Raji (cell line): ENCODE results near the gene PRDM16.

ENCODE experiments used
- POLR2A ChIP-seq: IDR thresholded peaks from 2 replicates; pipeline ENCODE4 v1.6.1; 2011; ENCODE audit warnings: low read depth, low read length, control low read depth; ENCODE audit not compliant: insufficient read depth

PRDM16 gene

DNA sequence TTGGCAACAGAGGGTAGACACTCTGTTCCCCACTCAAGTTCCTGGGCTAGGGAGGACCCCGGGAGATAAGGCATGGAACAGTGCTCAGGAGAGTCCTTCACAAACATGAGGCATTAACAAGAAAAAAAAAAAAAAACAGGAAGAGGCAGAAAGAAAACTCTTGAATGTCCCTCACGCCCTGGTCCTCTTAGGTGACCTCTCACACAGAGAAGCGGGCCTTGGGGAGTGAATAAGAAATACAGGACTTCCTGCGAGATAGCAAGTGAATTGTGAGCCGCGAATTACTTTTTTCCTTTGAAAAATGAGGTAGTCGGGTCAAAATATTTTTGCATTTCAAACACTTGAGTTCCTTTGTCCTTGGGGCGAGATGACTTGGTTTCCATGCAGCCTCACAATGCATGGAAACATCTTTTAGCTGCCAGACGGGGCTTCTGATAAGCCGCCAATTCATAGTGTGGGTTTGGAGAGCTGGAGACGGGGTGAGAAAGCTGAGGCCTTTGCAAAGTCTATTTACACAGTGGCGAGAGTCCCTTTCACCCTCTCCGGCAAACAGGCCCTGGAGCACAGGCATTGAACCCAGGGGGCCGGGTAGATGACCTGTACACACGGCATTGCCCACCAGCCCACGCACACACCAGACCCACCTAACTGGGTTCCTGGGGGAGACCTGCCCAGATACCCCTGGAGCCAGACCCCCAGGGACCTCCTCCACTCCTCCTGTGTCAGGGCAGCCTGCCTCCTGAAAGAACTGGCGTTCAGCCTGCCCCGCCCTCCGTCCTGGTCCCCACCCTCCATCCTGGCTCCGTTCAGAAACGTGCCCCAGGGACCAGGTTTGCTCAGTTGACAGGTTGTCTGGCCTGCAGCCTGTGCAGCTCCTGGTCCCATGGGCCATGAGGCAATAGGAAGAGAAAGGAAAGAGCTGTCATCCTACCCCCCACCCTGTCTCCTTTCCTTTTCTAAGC, 192.3 kb downstream of the PRDM16 start:
- no peak for TF ChIP-seq POLR2A

- TF ChIP-seq POLR2A: no peak
Observed at GRCh38 chr1:3261969-3262579, 193.1 kb downstream of the PRDM16 start.

DNA sequence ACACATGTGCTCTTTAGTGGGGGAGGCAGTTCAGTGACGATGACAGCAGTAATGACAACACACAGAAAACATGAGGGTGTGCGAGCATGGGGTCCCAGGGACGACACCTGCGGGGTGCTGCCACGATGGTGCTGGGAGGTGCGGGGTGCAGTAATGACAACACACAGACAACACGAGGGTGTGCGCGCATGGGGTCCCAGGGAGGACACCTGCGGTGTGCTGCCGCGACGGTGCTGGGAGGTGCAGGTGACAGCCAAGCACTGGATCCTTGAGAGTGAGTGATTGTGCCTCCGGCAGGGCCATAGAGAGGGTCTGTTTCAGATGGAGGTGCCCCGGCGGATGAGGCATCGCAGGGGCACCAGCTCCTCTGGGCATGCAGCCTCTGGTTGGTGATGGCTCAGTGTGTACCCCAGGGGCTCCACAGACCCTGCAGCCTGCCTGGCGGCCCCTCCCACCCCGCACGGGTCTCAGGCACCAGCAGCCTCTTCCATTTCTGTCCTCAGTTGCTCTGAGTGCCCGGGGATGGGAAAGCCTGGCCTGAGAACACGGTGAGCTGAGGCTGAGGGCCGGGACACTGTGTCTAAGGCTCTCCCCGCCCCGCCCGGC, 193.8 kb downstream of the PRDM16 start:
- TF ChIP-seq POLR2A: no peak

DNA sequence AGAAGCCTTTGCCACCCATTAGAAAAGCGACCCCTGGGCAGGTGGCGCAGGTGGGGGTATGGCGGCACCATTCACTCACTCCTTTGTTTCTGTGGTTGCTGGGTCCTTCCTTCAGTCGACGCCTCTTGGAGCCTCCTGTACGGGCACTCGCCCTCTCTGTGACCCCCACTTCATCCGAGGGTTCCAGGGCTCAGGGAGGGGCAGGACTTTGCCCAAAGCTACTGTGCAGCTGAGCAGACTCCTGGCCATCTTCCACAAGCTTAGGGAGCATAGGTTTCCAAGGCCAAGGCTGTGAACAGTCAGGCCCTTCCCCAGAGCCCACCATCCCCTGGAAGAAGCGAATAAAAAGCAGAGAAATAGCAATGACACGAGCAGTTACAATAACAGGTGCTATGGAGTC, 194.8 kb downstream of the PRDM16 start:
- TF ChIP-seq POLR2A: no peak

DNA sequence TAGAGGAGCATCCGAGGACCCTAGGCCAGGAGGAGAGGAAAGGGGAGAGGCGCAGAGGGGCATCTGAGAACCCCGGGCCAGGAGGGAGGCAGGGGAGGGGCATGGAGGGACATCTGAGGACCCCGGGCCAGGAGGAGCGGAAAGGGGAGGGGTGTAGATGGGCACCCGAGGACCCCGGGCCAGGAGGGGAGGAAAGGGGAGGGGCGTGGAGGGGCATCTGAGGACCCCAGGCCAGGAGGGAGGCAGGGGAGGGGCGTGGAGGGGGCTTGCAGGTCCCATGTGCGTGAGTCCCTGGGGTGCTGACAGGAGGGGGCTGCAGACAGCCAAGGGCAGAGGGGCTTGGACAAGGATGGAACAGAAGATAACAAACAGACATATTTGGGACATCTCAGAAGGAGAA, 195.5 kb downstream of the PRDM16 start:
- no peak for TF ChIP-seq POLR2A

GRCh38 chr1:3265835-3266805, 197.1 kb downstream of the PRDM16 start:
- no peak for TF ChIP-seq POLR2A

GRCh38 chr1:3266870-3267549, 198.0 kb downstream of the PRDM16 start:
- TF ChIP-seq POLR2A: no peak

DNA sequence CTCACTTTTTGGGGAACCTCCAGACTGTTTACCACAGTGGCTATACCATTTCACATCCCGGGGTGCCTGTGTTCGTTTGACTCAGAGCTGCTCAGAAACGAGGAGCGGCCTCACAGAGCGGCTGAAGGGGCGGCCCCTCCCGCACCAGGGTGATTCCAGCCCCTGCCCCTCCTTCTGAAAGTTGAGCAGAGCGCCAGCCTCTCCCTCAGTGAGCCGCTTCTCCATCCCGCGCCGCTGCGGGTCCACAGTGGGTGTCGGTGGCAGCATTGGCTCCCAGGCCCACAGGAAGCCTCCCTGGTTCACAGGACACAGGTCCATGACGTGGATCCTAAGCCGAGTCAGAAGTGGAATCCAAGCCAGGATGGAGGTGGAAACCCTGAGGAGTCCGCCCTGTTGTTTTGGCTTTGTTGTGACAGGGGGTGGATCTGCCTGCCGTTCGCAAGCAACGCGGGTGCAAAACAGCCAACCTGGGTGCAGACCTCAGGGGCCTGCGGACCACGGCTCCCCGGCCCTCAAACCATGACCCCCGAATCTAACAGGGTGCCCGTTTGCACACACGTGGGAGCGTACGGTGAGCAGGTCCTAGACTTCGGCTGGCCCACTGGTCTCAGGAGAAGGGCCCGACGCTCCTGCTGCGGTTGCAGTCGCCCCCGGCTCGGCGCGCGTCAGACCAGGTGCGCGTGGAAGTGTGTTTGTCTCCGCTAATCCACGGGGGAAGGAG, 198.7 kb downstream of the PRDM16 start:
- TF ChIP-seq POLR2A: no peak

- no peak for TF ChIP-seq POLR2A
Observed at GRCh38 chr1:3268281-3268680, 199.3 kb downstream of the PRDM16 start.

DNA sequence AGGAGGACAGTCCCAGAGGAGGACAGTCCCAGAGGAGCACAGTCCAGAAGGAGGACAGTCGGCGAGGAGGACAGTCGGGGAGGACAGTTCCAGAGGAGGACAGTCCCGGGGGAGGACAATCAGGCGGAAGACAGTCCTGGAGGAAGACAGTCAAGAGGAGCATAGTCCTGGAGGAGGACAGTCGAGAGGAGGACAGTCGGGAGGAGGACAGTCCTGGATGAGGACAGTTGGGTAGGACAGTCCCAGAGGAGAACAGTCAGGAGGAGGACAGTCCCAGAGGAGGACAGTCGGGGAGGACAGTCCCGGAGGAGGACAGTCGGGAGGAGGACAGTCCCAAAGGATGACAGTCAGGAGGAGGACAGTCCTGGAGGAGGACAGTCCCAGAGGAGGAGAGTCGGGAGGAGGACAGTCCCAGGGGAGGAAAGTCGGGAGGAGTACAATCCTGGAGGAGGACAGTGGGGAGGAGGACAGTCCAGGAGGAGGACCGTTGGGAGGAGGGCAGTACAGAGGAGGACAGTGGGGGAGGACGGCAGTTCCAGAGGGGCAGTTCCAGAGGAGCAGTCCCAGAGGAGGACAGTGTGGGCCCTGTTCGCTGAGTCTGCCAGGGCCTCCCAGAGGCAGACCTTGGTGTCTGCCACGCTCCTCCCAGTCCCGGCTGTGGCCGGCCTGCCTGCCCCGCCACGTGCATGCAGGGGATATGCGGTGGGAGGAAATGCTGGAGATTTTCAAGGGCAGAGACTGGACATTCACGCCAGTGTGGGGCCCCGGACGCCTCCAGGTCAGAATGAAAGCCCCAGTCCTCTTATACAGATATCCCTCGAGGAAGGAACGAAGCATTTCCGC, 201.6 kb downstream of the PRDM16 start:
- no peak for TF ChIP-seq POLR2A

- no peak for TF ChIP-seq POLR2A
Observed at GRCh38 chr1:3271866-3272265, 202.9 kb downstream of the PRDM16 start.

DNA sequence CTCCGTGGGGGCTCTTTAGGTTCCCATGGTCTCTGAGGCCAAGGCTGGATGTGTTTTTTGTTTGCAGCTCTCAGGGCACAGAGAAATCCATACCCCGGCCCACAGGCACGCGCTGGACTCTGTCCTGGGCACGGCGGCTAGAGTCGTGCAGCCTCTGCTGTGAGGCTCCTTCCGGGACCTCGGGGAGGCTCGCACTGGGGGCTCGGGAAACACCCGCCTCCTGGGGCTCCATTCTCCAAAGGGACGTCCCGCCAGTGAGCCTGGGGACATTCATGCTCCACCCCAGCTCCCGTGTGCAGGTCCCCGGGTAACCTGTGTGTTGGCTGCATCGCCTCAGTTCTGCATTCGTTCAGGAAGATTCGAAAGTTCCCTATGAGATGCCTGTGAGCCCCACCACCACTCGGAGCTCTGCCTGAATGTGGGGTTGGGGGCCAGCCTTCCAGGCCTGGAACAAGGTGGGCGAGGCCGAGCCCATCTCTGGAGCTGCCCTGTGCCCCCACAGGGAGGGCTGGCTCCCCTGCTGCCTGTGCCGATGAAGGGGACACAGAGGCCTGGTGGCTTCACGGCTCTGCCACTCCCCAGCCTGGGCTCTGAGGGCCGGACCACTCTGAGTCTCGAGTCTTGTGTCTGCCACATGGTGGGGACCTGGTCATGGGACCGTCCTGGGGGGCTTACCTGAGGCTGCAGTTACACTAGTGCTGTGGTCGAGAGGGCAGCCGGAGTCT, 203.5 kb downstream of the PRDM16 start:
- TF ChIP-seq POLR2A: no peak
